Astrocyte (in vitro differentiated cells and primary cell): ENCODE data around the gene MTRF1L. TPM values are rescaled to one million over a fixed set of nuclear protein-coding genes. Genes with fewer than 3 reads are reported as not detected.

Source experiments
- DNase-seq: peaks from one replicate; pipeline ENCODE4 v3.0.0-alpha.2; 2010; ENCODE audit warnings: low read depth
- FAIRE-seq: peaks from 2 replicates; lab custom pipeline; 2011; peaks lifted over from hg19 to GRCh38; lab: Jason Lieb, UNC
- H2AFZ ChIP-seq: 2 replicates; pipeline ENCODE4 v1.6.0; 2012; ENCODE audit warnings: low read depth, low read length, inconsistent platforms
- H3K27ac ChIP-seq: 2 replicates; pipeline ENCODE4 v1.5.1; 2011; ENCODE audit warnings: low read depth, low read length, inconsistent platforms
- H3K27me3 ChIP-seq: 2 replicates; pipeline ENCODE4 v1.6.0; 2011; ENCODE audit warnings: low read length, inconsistent platforms; ENCODE audit not compliant: insufficient read depth
- H3K36me3 ChIP-seq: 2 replicates; pipeline ENCODE4 v1.5.1; 2011; ENCODE audit warnings: low read length, inconsistent platforms; ENCODE audit not compliant: insufficient read depth
- H3K4me1 ChIP-seq: 2 replicates; pipeline ENCODE4 v1.5.1; 2011; ENCODE audit warnings: low read length, inconsistent platforms; ENCODE audit not compliant: insufficient read depth
- H3K4me2 ChIP-seq: 2 replicates; pipeline ENCODE4 v1.6.0; 2012; ENCODE audit warnings: low read length, inconsistent platforms
- H3K4me3 ChIP-seq: 2 replicates; pipeline ENCODE4 v1.5.1; 2011; ENCODE audit warnings: low read depth, mild to moderate bottlenecking, low read length, inconsistent platforms; ENCODE audit not compliant: insufficient read depth
- H3K79me2 ChIP-seq: 2 replicates; pipeline ENCODE4 v1.6.0; 2012; ENCODE audit warnings: mild to moderate bottlenecking, low read length, inconsistent platforms; ENCODE audit not compliant: insufficient read depth
- H3K9ac ChIP-seq: 2 replicates; pipeline ENCODE4 v1.6.0; 2012; ENCODE audit warnings: mild to moderate bottlenecking, low read length, inconsistent platforms
- H3K9me3 ChIP-seq: 2 replicates; pipeline ENCODE4 v1.5.1; 2012; ENCODE audit warnings: low read depth, mild to moderate bottlenecking, low read length, inconsistent platforms; ENCODE audit not compliant: insufficient read depth
- H4K20me1 ChIP-seq: 2 replicates; pipeline ENCODE4 v1.6.0; 2012; ENCODE audit warnings: low read length, inconsistent platforms; ENCODE audit not compliant: insufficient read depth
- H3K27ac Mint-ChIP-seq: one replicate; pipeline ENCODE4 v1.8.0; 2021; ENCODE audit warnings: mild to moderate bottlenecking, mixed read lengths; ENCODE audit not compliant: unreplicated experiment
- H3K27me3 Mint-ChIP-seq: one replicate; pipeline ENCODE4 v1.8.0; 2021; ENCODE audit warnings: low read depth, mixed read lengths; ENCODE audit not compliant: unreplicated experiment
- H3K36me3 Mint-ChIP-seq: one replicate; pipeline ENCODE4 v1.8.0; 2021; ENCODE audit warnings: low read depth, mixed read lengths; ENCODE audit not compliant: unreplicated experiment
- H3K4me1 Mint-ChIP-seq: one replicate; pipeline ENCODE4 v1.8.0; 2021; ENCODE audit warnings: low read depth, mixed read lengths; ENCODE audit not compliant: unreplicated experiment
- H3K4me3 Mint-ChIP-seq: one replicate; pipeline ENCODE4 v1.8.0; 2021; ENCODE audit warnings: mild to moderate bottlenecking, moderate library complexity, mixed read lengths; ENCODE audit not compliant: unreplicated experiment
- H3K9me3 Mint-ChIP-seq: one replicate; pipeline ENCODE4 v1.8.0; 2021; ENCODE audit warnings: mild to moderate bottlenecking, mixed read lengths; ENCODE audit not compliant: unreplicated experiment
- CTCF ChIP-seq: IDR thresholded peaks from 2 replicates; pipeline ENCODE4 v1.5.1; 2011; ENCODE audit warnings: low read depth, mild to moderate bottlenecking, inconsistent platforms, low read length, moderate library complexity; ENCODE audit not compliant: insufficient read depth
- EZH2 ChIP-seq: IDR thresholded peaks from 2 replicates; pipeline ENCODE4 v1.6.1; 2012; ENCODE audit warnings: mild to moderate bottlenecking, low read length, inconsistent platforms; ENCODE audit not compliant: insufficient read depth
- total RNA-seq: library from RNA; stranded (reverse); gene quantifications from 2 replicates; pipeline ENCODE4 v1.2.1, GENCODE V29; 2021

The MTRF1L gene
- total RNA-seq, 1 donor from 2014 or later: 33.2 TPM

GRCh38 chr6:153048631-153049030 is 46.1 kb upstream of the MTRF1L start:
- no peaks in the 10 kb centered on the region for H3K79me2 ChIP-seq
- no peak for TF ChIP-seq EZH2
- TF ChIP-seq CTCF: no peak
- H3K9me3 Mint-ChIP-seq: no peaks in the 10 kb centered on the region
- no peak overlapping the region for H2AFZ ChIP-seq
- no peaks in the 10 kb centered on the region for H3K36me3 ChIP-seq
- FAIRE-seq (no peak), DNase-seq (no peak)
- H3K4me3 ChIP-seq: no peak overlapping the region
- no peaks in the 10 kb centered on the region for H3K4me1 ChIP-seq
- H3K4me3 Mint-ChIP-seq: no peak overlapping the region
- no peak overlapping the region for H3K27ac ChIP-seq
- no peak overlapping the region for H3K9ac ChIP-seq
- H4K20me1 ChIP-seq: no peaks in the 10 kb centered on the region
- no peaks in the 10 kb centered on the region for H3K4me1 Mint-ChIP-seq
- H3K27me3 Mint-ChIP-seq: no peaks in the 10 kb centered on the region
- no peaks in the 10 kb centered on the region for H3K27me3 ChIP-seq
- no peaks in the 10 kb centered on the region for H3K9me3 ChIP-seq
- H3K4me2 ChIP-seq: no peak overlapping the region
- H3K27ac Mint-ChIP-seq: no peak overlapping the region
- H3K36me3 Mint-ChIP-seq: no peaks in the 10 kb centered on the region

- Histone ChIP-seq H3K9me3 (no peaks in the 10 kb centered on the region), H3K36me3 (no peaks in the 10 kb centered on the region), H4K20me1 (no peaks in the 10 kb centered on the region), H3K4me1 (no peaks in the 10 kb centered on the region), H3K4me3 (no peak overlapping the region), H3K79me2 (no peaks in the 10 kb centered on the region), H3K27ac (no peak overlapping the region), H3K27me3 (no peaks in the 10 kb centered on the region), H2AFZ (no peak overlapping the region), H3K9ac (no peak overlapping the region), H3K4me2 (no peak overlapping the region)
- Mint-ChIP-seq H3K4me3 (no peak overlapping the region), H3K27me3 (no peaks in the 10 kb centered on the region), H3K27ac (no peak overlapping the region), H3K4me1 (no peaks in the 10 kb centered on the region), H3K9me3 (no peaks in the 10 kb centered on the region), H3K36me3 (peaks cover 5% of the 10 kb centered on the region)
- no peak for FAIRE-seq
- TF ChIP-seq EZH2: no peak
- TF ChIP-seq CTCF: no peak
- no peak for DNase-seq
Observed at GRCh38 chr6:153047386-153047785, 44.9 kb upstream of the MTRF1L start.

GRCh38 chr6:153045271-153045670 is 42.8 kb upstream of the MTRF1L start:
- H3K4me1 ChIP-seq: no peaks in the 10 kb centered on the region
- H2AFZ ChIP-seq: no peak overlapping the region
- no peaks in the 10 kb centered on the region for H3K9me3 Mint-ChIP-seq
- H3K9ac ChIP-seq: no peak overlapping the region
- no peaks in the 10 kb centered on the region for H3K27me3 Mint-ChIP-seq
- no peaks in the 10 kb centered on the region for H3K79me2 ChIP-seq
- TF ChIP-seq CTCF (no peak), EZH2 (no peak)
- no peaks in the 10 kb centered on the region for H4K20me1 ChIP-seq
- H3K36me3 ChIP-seq: no peaks in the 10 kb centered on the region
- no peak overlapping the region for H3K27ac Mint-ChIP-seq
- peaks cover 5% of the 10 kb centered on the region for H3K36me3 Mint-ChIP-seq
- no peak overlapping the region for H3K4me2 ChIP-seq
- no peak for DNase-seq
- no peak overlapping the region for H3K27ac ChIP-seq
- no peaks in the 10 kb centered on the region for H3K4me1 Mint-ChIP-seq
- FAIRE-seq: no peak
- H3K4me3 ChIP-seq: no peak overlapping the region
- H3K27me3 ChIP-seq: no peaks in the 10 kb centered on the region
- H3K9me3 ChIP-seq: no peaks in the 10 kb centered on the region
- H3K4me3 Mint-ChIP-seq: no peak overlapping the region
